ENCODE measurements around the gene TOP1. TPM values are rescaled to one million over a fixed set of nuclear protein-coding genes. Genes with fewer than 3 reads are reported as not detected.

The TOP1 gene
- total RNA-seq, 1 donor from 2014 or later, result 102 TPM

DNA sequence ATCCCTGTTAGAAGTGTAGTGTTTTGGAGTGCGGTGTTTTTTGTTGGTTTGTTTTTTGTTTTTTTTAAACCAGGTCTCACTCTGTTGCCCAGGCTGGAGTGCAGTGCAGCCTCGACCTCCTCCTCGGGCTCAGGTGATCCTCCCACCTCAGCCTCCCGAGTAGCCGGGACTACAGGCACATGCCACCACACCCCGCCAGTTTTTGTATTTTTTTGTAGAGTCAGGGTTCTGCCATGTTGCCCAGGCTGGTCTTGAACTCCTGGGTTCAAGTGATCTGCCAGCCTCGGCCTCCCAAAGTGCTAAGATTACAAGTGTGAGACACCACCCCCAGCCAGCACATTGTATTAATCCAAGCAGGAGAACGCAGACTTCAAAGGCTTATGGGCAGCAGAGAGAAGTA, 1.3 kb upstream of the TOP1 start:
- peak overlapping the region; percentile 96 for H3K4me3 Mint-ChIP-seq
- TF ChIP-seq, protein P1, sequence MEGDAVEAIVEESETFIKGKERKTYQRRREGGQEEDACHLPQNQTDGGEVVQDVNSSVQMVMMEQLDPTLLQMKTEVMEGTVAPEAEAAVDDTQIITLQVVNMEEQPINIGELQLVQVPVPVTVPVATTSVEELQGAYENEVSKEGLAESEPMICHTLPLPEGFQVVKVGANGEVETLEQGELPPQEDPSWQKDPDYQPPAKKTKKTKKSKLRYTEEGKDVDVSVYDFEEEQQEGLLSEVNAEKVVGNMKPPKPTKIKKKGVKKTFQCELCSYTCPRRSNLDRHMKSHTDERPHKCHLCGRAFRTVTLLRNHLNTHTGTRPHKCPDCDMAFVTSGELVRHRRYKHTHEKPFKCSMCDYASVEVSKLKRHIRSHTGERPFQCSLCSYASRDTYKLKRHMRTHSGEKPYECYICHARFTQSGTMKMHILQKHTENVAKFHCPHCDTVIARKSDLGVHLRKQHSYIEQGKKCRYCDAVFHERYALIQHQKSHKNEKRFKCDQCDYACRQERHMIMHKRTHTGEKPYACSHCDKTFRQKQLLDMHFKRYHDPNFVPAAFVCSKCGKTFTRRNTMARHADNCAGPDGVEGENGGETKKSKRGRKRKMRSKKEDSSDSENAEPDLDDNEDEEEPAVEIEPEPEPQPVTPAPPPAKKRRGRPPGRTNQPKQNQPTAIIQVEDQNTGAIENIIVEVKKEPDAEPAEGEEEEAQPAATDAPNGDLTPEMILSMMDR (conservative IDR thresholded peaks at IDR 0.05), result no peak
- no peak for DNase-seq (ENCODE audit: low read depth, low spot score)
- peaks cover 2% of the 10 kb centered on the region for H3K36me3 Mint-ChIP-seq (ENCODE audit: low read depth)
- H3K27me3 Mint-ChIP-seq (ENCODE audit: low read depth), result no peaks in the 10 kb centered on the region
- no peaks in the 10 kb centered on the region for H3K9me3 Mint-ChIP-seq
- peaks cover 37% of the 10 kb centered on the region for H3K4me1 Mint-ChIP-seq
- peak overlapping the region; percentile 90 for H3K27ac Mint-ChIP-seq (ENCODE audit: unreplicated experiment)

DNA sequence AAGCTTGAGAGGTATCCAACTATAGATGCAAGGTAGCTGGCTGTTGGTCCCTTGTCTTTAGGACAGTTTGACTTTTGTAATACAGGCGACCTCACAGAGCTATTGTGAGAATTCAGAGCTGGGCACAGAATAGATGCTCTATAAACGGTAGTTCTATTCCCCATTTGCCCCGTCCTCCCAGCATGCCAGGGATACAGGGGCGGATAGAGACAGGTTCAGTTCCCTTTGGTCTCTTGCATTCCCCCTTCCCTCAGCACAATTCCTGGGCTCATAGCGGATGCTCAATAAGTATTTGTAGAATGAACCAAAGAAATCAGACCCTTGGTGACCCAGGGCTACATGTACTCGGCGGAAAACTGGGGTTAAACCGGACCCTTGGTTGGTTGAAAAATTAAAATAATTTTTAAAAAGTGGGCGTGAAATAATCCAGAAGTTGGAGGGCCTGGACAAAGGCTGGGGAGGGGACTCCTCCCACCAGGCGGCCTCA, 707 bp upstream of the TOP1 start:
- peaks cover 2% of the 10 kb centered on the region for H3K36me3 Mint-ChIP-seq (ENCODE audit: low read depth)
- H3K27ac Mint-ChIP-seq (ENCODE audit: unreplicated experiment), result peak overlapping the region; percentile 90
- peaks cover 43% of the 10 kb centered on the region for H3K4me1 Mint-ChIP-seq
- TF ChIP-seq, protein P1 (conservative IDR thresholded peaks at IDR 0.05), result no peak
- no peaks in the 10 kb centered on the region for H3K27me3 Mint-ChIP-seq (ENCODE audit: low read depth)
- H3K4me3 Mint-ChIP-seq, result peak overlapping the region; percentile 96
- no peak for DNase-seq (ENCODE audit: low read depth, low spot score)
- no peaks in the 10 kb centered on the region for H3K9me3 Mint-ChIP-seq

DNA sequence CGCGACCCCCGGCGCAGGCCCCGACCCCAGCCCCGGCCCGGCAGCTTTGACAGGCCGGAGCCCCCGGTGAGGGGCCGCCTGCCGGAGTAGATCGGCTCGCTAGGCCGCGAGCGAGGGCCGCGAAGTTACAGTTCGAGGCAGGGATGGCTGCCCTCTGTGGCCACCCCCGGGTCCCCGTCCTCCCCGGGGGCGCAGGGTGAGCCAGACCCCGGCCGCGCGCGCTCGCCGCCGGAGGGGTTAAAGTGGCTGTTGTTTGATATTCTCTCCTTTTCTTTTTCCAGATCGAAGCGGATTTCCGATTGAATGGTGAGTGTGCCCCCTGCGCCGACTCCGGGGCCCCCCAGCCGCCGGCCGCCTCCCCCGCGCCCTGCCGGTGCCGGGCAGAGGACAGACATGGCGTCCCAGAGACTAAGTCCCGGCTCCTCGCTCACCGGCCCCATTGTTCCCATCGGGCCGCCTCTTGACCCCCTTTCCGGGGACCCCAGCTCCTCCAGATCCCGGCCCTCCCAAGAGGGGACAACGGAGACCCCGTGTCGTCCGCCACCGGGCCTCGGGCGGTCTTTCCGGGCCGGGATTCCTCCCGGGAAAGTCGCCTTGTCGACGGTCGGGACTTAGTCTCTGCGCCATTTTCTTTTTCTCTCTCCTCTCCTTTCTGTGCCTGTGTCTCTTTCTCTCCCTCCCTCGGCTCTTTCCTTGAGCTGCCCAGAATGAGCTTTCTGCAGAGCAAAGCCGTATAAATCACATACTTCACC, 704 bp downstream of the TOP1 start:
- TF ChIP-seq, protein P1 (conservative IDR thresholded peaks at IDR 0.05), result no peak
- no peaks in the 10 kb centered on the region for H3K27me3 Mint-ChIP-seq (ENCODE audit: low read depth)
- no peaks in the 10 kb centered on the region for H3K9me3 Mint-ChIP-seq
- H3K4me3 Mint-ChIP-seq, result peak overlapping the region; percentile 96
- H3K27ac Mint-ChIP-seq (ENCODE audit: unreplicated experiment), result peak overlapping the region; percentile 100
- peaks cover 2% of the 10 kb centered on the region for H3K36me3 Mint-ChIP-seq (ENCODE audit: low read depth)
- peaks cover 57% of the 10 kb centered on the region for H3K4me1 Mint-ChIP-seq
- DNase-seq (ENCODE audit: low read depth, low spot score), result peak; percentile 15

DNA sequence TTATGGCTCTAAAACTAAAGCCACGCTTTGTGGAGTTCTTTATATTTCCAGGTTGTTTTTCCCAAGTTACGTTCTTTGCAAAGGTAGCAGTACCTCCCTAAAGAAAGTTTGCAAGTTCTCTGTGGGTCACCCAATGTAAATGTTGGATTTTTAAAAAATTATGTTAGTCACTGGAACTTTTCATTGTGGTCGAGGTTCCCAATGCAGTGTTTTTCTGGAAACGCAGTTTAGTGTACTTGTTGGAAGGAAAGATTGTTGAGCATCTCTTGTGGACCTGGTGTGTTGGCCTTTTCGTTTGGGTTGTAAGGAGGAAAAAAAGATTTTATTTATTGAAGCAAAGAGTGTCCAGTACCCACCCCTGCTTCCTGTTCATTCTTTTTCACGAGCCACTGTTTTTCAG, 1.4 kb downstream of the TOP1 start:
- Mint-ChIP-seq H3K4me3 (peak overlapping the region; percentile 96), H3K27ac (ENCODE audit: unreplicated experiment) (peak overlapping the region; percentile 100), H3K9me3 (no peaks in the 10 kb centered on the region), H3K4me1 (peaks cover 62% of the 10 kb centered on the region), H3K27me3 (ENCODE audit: low read depth) (no peaks in the 10 kb centered on the region), H3K36me3 (ENCODE audit: low read depth) (peaks cover 4% of the 10 kb centered on the region)
- TF ChIP-seq, protein P1 (conservative IDR thresholded peaks at IDR 0.05), result no peak
- no peak for DNase-seq (ENCODE audit: low read depth, low spot score)

DNA sequence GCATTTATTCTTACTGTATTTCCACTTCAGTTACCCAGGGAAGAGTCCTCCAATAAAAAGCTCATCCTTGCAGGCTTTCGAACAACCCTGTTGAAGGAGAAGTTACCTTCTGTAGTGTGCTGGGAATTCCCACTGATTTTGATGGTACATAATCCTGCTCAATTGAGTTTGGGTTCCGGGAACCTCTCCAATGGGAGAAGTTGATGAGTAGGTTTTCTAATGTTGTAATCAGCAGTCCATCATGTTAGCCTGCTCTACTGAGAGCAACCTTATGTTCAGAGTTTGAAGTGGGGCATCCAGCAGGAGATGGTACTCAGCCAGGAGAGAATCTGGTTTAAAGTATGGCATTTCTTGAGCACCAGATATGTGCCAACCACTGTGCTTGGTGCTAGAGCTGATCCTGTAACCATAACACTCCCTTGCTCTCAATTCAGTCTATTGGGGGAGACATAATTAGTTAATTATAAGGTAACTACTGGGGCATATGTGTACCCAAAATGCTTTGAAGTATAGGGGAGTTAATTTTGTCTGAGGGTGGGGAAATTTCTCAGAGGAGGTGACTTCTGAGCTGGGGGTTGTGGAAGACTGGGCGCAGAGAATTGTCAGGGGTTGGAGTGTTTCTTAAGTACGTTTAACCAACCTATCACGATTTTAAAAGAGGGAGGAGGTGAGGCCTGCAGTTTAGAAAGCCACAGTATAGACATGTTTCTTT, 2.1 kb downstream of the TOP1 start:
- H3K27me3 Mint-ChIP-seq (ENCODE audit: low read depth), result no peaks in the 10 kb centered on the region
- H3K9me3 Mint-ChIP-seq, result no peaks in the 10 kb centered on the region
- H3K36me3 Mint-ChIP-seq (ENCODE audit: low read depth), result peaks cover 11% of the 10 kb centered on the region
- TF ChIP-seq, protein P1 (conservative IDR thresholded peaks at IDR 0.05), result no peak
- peaks cover 68% of the 10 kb centered on the region for H3K4me1 Mint-ChIP-seq
- H3K27ac Mint-ChIP-seq (ENCODE audit: unreplicated experiment), result no peak overlapping the region
- DNase-seq (ENCODE audit: low read depth, low spot score), result no peak
- H3K4me3 Mint-ChIP-seq, result peak overlapping the region; percentile 96

All from neural crest cell (in vitro differentiated cells).